ENCODE measurements around the gene CGREF1.

The CGREF1 gene

GRCh38 chr2:27158468-27158867 is 39.5 kb upstream of the CGREF1 start:
- H3K4me1 ChIP-seq, result no peaks in the 10 kb centered on the region
- no peaks in the 10 kb centered on the region for H3K36me3 ChIP-seq
- H3K9me3 ChIP-seq, result no peaks in the 10 kb centered on the region
- no peaks in the 10 kb centered on the region for H3K27me3 ChIP-seq
- no peak for DNase-seq
- H3K4me3 ChIP-seq (ENCODE audit: low read depth, low read length), result no peak overlapping the region
- no peak for TF ChIP-seq CTCF (IDR thresholded peaks at IDR 0.05; ENCODE audit: low read depth, low read length)

- no peak for DNase-seq
- Histone ChIP-seq H3K27me3 (no peaks in the 10 kb centered on the region), H3K36me3 (no peaks in the 10 kb centered on the region), H3K4me1 (no peaks in the 10 kb centered on the region), H3K4me3 (ENCODE audit: low read depth, low read length) (no peak overlapping the region), H3K9me3 (no peaks in the 10 kb centered on the region)
- TF ChIP-seq CTCF (IDR thresholded peaks at IDR 0.05; ENCODE audit: low read depth, low read length), result no peak
Measured at GRCh38 chr2:27155069-27155520, 36.2 kb upstream of the CGREF1 start.

GRCh38 chr2:27154488-27154887 is 35.6 kb upstream of the CGREF1 start:
- no peak for DNase-seq
- no peak overlapping the region for H3K4me3 ChIP-seq (ENCODE audit: low read depth, low read length)
- no peaks in the 10 kb centered on the region for H3K9me3 ChIP-seq
- H3K27me3 ChIP-seq, result no peaks in the 10 kb centered on the region
- no peaks in the 10 kb centered on the region for H3K36me3 ChIP-seq
- TF ChIP-seq CTCF (IDR thresholded peaks at IDR 0.05; ENCODE audit: low read depth, low read length), result no peak
- H3K4me1 ChIP-seq, result no peaks in the 10 kb centered on the region

- DNase-seq, result no peak
Measured at GRCh38 chr2:27152796-27153464, 34.0 kb upstream of the CGREF1 start.

GRCh38 chr2:27152102-27152795 is 33.3 kb upstream of the CGREF1 start:
- Histone ChIP-seq H3K36me3 (no peaks in the 10 kb centered on the region), H3K27me3 (no peaks in the 10 kb centered on the region), H3K4me3 (ENCODE audit: low read depth, low read length) (no peak overlapping the region), H3K9me3 (no peaks in the 10 kb centered on the region), H3K4me1 (no peaks in the 10 kb centered on the region)
- no peak for TF ChIP-seq CTCF (IDR thresholded peaks at IDR 0.05; ENCODE audit: low read depth, low read length)
- DNase-seq, result no peak

More at GRCh38 chr2:27152796-27153464, 34.0 kb upstream of the CGREF1 start:
- no peak for TF ChIP-seq CTCF (IDR thresholded peaks at IDR 0.05; ENCODE audit: low read depth, low read length)
- H3K36me3 ChIP-seq, result no peaks in the 10 kb centered on the region
- H3K9me3 ChIP-seq, result no peaks in the 10 kb centered on the region
- no peaks in the 10 kb centered on the region for H3K27me3 ChIP-seq
- H3K4me3 ChIP-seq (ENCODE audit: low read depth, low read length), result no peak overlapping the region
- no peaks in the 10 kb centered on the region for H3K4me1 ChIP-seq

GRCh38 chr2:27150639-27151230 is 31.8 kb upstream of the CGREF1 start:
- Histone ChIP-seq H3K4me1 (no peaks in the 10 kb centered on the region), H3K4me3 (ENCODE audit: low read depth, low read length) (no peak overlapping the region), H3K9me3 (no peaks in the 10 kb centered on the region), H3K36me3 (no peaks in the 10 kb centered on the region), H3K27me3 (no peaks in the 10 kb centered on the region)
- TF ChIP-seq CTCF (IDR thresholded peaks at IDR 0.05; ENCODE audit: low read depth, low read length), result no peak
- no peak for DNase-seq
